NOMO-1 treated with dmso at 0.1 percent for 144 hours (cell line): ENCODE results near the gene RCL1.
"Not testable (repeated sequence)": the region's sequence is repeated elsewhere in the genome, so short reads cannot be mapped to it uniquely, and the experiment has no call there.

Experiments
- DNase-seq: peaks from one replicate; lab custom pipeline; 2025; ENCODE audit not compliant: unreplicated experiment; lab: John Stamatoyannopoulos, UW

RCL1 gene

DNA sequence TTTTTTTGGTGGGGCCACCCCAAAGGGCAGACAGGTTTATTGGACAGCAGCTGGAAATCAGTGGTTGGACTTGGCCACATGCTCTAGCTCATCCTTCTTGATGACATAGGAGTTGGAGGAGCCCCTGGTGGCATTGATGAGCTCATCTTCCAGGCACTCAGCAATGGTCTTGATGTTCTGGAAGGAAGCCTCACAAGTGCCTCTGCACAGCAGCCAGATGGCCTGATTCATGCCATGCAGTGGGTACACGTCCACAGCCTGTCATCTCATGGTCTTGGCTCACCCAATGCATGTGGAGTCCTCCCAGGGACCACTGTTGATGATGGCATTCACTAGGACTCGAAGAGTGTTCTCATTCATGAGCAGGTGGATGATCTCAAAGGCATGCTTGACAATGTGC lies 11.3 kb upstream of the RCL1 start:
- DNase-seq = no peak

DNA sequence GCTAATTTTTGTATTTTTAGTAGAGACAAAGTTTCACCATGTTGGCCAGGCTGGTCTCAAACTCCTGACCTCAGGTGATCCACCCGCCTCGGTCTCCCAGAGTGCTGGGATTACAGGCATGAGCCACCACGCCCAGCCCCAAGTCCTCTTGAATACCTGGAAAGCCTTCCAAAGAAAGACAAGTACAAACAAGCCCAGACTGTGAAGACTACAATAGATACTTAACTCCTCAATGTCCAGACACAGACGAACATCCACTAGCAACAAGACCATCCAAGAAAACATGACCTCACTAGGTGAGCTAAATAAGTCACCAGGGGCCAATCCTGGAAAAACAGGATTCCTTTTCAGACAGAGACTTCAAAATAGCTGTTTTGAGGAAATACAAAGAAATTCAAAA lies 9.6 kb upstream of the RCL1 start:
- not testable (repeated sequence) for DNase-seq

DNA sequence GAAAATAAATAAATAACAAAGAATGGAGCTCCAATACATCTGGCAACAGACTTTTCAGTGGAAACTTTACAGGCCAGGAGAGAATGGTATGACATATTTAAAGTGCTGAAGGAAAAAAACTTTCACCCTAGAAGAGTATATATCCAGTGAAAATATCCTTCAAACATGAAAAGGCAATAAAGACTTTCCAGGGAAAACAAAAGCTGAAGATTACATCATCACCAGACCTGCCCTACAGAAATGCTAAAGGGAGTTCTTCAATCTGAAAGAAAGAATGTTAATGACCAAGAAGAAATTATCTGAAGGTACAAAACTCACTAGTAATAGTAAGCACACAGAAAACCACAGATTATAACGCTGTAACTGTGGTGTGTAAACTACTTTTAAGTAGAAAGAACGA lies 8.3 kb upstream of the RCL1 start:
- no peak for DNase-seq

DNA sequence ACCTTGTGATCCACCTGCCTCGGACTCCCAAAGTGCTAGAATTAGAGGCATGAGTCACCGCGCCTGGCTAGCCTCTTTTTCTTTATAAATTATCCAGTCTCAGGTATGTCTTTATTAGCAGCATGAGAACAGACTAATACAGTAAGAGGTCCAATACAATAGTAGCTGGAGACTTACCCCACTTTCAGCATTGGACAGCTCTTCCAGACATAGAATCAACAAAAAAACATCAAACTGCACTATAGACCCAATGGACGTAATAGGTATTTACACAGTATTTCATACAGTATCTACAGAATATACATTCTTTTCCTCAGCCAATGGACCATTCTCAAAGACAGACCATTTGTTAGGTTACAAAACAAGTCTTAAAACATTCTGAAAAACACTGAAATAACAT lies 6.1 kb upstream of the RCL1 start:
- no peak for DNase-seq

DNA sequence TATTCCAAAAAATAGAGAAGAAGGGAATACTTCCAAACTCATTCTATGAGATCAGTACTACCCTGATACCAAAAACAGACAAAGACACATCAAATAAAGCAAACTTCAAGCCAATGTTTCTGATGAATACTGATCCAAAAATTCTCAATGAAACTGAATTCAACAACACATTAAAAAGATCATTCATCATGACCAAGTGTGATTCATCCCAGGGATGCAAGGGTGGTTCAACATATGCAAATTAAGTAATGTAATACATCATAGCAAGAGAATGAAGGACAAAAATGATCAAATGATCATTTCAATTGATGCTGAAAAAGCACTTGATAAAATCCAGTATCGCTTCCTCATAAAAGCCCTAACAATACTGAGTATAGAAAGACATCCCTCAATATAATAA lies 4.9 kb upstream of the RCL1 start:
- no peak for DNase-seq

DNA sequence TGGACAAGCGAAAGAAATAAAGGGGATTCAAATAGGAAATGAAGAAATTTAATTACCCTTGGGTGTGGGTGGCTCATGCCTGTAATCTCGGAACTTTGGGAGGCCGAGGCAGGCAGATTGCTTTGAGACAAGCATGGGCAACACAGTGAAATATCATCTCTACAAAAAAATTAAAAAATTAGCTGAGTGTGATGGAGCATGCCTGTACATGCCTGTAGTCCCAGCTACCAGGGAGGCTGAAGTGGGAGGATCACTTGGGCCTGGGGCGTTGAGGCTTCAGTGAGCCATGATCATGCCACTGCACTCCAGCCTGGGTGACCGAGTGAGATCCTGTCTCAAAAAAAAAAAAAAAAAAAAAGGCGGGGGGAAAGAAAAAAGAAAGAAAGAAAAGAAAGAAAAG lies 4.0 kb upstream of the RCL1 start:
- DNase-seq = no peak

DNA sequence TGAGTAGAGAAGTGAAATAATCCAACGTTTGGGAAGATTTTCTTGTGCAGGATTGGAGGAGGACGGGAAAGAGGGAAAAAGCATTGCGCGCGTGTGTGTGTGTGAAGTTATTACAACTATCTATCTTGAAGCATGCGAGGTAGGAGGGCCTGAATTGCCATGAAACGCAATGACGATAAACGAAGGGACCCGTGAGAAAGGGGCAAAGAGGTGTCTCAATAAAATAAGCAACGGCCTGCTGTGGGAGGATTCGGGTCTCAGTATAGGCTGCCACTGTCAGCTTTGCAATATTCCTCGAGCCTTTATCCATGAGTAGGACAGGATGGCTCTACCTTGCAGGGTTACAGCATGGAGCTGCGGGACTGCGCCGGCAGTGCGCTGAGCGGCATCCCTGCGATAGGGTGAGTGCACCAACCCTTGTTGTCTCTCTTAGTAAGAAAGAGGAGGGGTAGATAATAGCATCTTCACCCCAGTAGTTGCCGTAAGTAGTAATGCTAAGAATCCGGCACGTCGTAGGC lies 631 bp upstream of the RCL1 start:
- no peak for DNase-seq

DNA sequence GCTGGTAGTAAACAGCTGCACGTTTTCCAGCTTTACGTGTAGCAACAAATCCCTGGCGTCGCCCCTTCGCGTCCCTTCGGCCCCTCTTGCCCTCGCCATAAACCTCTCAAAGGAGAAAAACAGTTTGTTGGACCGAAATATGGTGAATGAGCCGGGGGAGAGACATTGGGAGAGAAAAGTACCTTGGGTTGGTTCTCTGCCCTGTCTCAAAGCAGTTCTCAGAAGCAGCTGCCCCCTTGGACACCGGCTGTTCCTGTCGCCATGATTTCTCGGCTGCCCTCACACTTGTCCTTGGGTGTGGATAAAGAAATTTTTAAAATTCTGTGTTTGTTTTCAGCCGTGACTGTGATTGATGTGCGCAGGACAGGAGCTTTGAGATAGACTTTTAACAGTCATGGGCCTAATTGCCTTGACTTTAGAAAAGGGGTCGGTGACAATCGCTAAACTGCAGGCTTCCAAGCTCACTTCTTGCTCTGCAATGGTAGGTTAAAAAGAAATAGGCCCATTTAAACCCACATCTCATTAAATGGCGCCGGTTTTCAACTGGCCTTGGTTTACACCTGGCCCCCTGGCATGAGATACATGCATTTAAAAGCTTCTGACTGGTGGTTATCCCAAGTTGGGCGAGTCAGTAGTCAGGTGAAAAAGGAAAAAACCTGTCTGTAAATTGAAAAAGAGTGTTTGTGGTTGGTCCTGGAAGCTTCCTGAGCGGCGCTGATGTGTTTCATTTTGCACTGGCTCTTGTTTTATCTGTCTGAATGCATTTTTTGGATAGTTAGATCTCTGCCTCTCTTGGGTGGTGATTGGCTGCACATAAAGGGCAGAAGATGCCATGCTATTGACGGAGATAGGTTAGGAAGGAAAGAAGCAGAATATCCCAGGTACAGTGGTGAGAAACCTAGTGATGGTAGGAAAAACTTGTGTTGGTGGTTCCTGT lies 983 bp downstream of the RCL1 start:
- DNase-seq = no peak

DNA sequence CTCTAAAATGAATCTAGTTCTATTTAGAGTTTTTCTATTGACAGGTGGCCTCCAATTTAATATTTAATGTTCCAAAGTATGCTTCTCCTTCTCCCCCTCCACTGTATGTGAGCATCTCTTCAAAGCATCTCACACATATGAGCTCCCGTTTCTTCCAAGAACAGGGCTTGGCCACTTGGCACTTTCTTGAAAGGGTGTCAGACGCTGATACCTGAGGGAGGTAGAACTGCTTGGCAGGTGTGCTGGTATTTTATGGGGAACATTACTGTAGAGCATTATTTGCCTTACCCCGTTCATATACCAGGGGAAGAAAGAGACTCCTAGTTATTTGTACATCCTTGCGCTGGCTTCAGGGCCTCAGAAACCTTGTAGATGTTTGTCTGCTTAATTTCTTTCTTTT lies 1.9 kb downstream of the RCL1 start:
- DNase-seq = no peak

DNA sequence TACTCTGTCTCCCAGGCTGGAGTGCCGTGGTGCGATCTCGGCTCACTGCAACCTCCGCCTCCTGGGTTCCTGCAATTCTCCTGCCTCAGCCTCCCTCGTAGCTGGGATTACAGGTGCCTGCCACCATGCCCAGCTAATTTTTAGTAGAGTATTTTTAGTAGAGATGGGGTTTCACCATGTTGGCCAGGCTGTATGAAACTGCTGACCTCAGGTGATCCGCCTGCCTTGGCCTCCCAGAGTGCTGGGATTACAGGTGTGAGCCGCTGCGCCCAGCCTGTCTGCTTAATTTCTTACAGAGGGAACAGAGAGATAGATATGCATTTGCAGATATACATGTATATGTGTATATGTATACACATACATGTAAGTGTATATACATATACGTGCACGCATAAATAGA lies 2.4 kb downstream of the RCL1 start:
- DNase-seq = not testable (repeated sequence)

DNA sequence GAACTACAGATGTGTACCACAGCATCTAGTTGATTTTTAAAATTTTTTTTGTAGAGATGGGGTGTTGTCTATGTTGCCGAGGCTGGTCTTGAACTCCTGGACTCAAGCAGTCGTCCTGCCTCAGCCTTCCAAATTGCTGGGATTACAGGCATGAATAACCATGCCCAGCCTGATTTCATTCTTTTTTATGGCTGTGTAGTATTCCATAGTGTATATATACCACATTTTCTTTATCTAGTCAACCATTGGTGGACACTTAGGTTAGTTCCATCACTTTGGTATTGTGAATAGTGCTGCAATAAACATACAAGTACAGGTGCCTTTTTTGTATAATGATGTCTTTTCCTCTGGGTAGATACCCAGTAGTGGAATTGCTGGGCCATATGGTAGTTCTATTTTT lies 3.8 kb downstream of the RCL1 start:
- no peak for DNase-seq

DNA sequence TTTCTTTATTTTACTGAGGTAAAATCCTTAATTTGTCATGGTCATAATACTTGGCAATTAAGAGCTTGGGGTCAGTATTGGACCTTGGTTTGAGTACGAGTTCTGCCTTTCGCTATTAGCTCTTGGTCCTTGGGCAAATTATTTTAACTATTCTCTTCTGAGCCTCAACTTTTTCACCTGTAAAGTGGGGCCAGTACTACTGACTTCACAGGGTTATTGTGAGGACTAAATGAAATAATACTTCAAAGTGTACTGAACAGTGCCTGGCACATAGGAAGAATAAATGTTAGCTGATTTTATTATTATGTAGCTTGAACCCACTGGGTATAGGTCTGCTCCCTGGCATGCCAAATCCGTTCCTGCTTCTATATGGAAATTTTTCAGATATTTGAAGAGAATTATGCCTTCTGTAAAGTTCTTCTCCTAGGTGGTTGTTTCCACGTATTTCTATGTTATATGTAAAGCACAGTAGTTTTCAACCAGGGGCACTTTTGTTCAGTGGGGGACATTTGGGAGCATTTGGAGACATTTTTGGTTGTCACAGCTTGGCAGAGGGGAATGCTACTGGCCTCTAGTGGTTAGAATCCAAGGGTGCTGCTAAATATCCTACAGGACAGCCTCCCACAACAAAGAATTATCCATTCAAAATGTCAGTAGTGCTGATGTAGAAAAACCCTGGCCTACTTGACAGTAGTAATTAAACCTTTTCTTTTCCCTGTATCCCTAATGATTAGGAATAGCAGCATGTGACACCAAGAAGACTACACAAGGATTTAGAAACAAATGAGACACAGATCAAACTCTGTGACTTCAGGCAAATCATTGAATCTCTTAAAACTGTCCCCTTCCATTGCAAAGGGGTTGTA lies 4.5 kb downstream of the RCL1 start:
- peak; percentile 16 for DNase-seq

DNA sequence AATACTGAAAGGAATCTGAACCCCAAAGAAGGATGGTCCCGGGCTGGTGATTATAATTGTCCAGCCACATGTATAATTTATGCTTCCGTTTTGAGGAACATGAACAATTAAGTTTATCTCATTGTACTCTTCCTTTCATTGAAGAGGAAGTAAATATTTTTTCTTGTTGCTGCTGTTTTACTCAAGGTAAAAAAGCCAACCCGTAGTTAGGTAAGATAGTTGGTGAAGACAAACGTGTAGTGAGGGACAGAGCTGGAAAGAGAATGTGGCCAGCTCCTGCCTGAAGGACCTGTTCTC lies 5.1 kb downstream of the RCL1 start:
- DNase-seq = no peak

DNA sequence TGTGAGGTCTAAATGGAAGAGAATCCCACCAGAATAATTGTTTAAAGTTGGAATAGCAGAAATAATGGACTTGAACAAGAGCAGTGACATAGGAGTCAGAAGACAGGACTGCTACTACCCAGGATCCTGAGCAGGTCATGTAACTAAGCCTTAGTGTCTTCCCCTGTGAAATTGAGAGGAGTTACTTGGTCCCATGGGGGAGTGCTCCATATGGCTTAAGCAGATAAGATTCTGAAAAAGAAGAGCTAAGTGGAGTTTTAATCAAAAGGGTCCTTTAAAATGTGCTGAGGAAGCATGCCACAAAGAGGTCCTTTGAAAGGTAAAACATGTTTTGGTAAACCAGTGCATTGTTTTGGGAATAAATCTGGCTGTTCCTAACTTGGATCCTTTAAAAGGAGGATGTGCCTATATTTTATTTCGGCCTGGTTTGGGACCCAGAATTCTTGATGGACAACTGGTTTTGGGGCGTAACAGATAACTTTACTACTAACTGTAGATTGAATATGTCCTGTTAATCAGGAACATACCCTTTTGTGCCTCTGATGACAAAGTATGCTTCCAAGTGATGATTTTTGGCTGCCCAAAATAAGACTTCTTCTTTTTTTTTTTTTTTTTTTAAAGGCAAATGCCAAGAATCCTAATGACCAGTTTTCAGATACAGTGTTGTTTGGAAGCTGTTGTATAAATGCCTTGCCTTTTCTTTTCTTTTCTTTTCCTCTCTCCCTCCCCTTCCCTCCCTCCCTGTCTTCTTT lies 5.7 kb downstream of the RCL1 start:
- no peak for DNase-seq

DNA sequence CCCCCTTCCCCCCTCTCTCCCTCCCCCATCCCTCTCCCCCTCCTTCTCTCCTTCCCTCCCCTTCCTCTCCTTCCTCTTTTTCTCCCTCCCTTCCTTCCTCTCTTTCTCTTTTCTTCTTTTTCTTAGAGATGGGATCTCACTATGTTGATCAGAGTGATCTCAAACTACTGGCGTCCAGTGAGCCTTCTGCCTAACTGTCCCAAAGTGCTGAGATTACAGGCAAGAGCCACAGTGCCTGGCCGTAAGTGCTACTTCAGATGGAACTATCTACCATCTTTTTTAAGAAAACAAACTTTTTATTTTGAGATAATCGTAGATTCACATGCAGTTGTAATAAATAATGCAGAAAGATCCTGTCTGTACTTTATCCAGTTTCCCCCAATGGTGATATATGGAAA lies 6.3 kb downstream of the RCL1 start:
- no peak for DNase-seq

DNA sequence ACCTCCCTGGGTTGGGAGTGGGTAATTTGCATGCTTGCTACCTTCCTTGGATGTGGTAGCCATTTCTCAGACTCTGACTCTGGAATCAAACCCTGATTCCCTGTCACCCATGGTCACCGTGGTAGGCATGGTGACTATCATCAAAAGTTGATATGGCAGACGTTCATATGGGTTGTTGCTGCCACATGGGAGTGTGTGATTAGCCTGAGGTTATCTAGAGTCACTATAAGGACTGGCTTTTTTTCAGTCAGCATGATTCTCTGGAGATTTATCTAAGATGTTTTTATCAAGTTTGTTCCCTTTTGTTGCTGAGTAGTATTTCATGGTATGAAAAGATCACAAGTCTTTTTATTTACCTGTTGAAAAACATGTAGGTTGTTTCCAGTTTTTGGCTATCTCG lies 7.0 kb downstream of the RCL1 start:
- DNase-seq = no peak

DNA sequence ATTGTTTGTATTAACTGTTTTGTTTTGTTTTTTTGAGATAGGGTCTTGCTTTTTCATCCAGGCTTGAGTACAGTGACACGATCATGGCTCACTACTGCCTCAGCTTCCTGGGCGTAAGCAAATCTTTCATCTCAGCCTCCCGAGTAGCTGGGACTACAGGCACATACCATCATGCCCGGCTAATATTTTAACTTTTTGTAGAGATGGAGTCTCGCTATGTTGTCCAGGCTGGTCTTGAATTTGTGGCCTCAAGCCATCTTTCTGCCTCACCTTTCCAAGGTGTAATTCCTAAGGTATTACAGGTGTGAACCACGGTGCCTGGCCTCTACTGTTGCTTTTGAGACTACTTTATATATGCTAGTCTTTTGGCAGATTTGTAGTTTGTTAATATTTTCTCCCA lies 8.4 kb downstream of the RCL1 start:
- DNase-seq = no peak

DNA sequence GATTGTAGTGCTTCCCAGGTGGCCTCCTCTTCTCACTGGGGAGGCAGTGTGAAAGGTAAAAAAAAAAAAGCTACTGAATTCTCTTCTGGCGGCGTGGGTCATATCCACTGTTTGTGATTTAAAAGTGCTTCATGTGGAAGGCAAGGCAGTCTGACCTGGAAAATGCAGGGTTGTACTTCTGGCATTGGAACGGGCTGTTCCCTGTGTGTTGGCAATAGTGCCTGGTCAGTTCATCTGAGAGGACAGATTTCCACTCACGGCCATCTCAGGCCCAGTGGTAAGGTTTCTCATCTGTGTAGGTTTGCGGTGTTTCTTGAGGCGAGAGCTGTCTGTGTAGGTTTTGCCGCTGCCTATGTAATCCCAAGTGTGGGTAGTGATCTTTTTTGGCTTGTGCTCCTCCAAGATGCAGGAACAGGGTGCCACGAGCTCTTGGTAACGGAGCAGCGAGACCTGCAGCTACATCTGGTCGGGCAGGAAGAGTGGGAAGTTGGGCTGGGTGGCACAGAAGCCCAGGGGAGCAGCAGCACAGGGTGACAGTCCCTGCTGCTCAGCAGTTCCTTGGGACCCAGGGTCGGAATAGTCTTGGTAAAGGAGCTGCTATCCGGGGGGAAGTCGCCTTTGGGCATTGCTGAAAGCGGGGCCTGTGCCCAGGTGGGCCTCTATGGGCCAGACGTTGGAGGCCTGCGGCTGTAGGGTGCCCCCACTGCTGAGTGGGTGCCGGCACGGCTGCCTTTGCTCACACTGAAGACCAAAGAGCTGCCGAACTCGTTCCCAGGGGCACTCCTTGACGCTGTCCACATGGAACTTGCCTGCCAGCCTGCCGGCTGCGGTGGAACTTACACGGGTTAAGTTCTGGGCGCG lies 11.2 kb downstream of the RCL1 start:
- DNase-seq = no peak

DNA sequence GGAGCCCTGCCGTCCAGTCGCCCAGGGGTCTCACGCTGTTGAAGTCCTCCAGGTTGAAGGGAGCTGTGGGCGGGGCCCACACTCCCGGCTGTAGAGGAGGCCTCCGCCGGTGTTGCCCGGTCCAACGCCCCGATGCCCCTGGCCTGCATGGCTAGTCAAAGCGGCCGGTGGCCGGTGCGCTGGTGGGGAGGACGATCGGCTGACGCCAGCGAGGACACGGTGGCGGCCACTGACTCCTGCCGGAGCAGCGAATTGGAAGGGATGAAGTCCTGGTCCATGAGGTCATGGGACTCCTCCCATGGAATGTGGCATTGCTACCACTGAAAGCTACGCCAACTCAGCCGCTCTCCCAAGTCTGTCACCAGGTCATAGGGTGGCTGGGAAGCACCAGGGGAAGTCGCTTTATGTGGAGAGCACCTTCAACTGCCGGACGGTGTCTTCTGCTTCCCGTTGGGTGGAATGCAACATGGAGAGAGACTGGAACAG lies 11.8 kb downstream of the RCL1 start:
- DNase-seq = no peak

DNA sequence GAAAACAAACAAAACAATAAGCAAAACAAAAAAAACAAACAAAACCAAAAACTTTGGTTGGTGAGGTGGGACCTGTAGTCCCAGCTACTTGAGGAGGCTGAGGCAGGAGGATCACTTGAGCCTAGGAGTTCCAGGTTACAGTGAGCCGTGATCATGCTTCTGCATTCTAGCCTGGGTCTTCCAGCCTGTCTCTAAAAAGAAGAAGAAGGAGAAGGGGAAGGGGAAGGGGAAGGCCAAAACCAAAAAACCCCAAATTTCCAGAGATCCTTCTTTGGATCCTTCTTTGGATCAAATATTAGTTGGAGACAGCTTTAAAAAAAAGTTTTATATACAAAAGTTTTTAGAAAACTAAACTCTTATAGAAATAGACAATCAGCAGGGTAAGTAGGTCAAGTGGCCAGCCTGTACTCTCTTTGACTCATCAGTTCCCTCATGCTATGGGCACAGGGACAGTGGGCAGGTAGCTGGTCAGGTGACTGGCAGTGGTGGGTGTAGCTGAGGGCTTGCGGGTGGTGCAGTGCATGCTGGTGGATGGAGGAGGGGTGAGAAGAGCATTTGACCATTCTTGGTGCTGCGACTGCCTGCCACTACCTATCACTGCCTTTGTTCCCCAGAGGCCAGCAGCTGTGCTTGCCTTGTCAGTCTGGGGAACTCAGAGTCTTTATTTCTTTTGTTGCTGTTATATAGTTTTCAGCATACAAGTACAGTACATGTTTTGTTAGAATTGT lies 12.6 kb downstream of the RCL1 start:
- DNase-seq = no peak
